HCT116 (cell line): ENCODE data around the gene STX16. TPM values are rescaled to one million over a fixed set of nuclear protein-coding genes. Genes with fewer than 3 reads are reported as not detected.

Experiments used
- ATAC-seq: fragments of 200-7000 bp; cut with Tn5 transposase; 2 replicates; pipeline ENCODE4 v1.9.1; 2020; ENCODE audit warnings: mild to moderate bottlenecking, moderate library complexity
- BruUV-seq: library from RNA; stranded (reverse); fragments of 400-500 nt; replicated peaks from 2 replicates; lab custom pipeline; 2021; lab: Mats Ljungman, UMichigan
- CTCF ChIA-PET: fragments of 300-600 bp; sonication (Branson Sonifier 250); formaldehyde crosslinking; loops from one replicate; lab custom pipeline; 2021; ENCODE audit warnings: antibody characterized with exemption; lab: Charles Lee
- POLR2A ChIA-PET: fragments of 300-600, 350-600 bp; sonication (Branson Sonifier 250); formaldehyde crosslinking; loops from one replicate; lab custom pipeline; 2021; ENCODE audit warnings: antibody characterized with exemption; lab: Charles Lee
- RAD21 ChIA-PET, 2 experiments: fragments of 300-600 bp; sonication (Branson Sonifier 250); formaldehyde crosslinking; loops; one replicate each; lab custom pipeline; 2023; ENCODE audit warnings: low total read pairs in 2 of 2; ENCODE audit not compliant: uncharacterized antibody in 2 of 2, unreplicated experiment in 2 of 2, low non-redundant PET in 1 of 2; lab: Charles Lee
- DNase-seq: peaks from one replicate; pipeline ENCODE4 v3.0.0-alpha.2; 2010; ENCODE audit warnings: low read depth, low spot score
- H2AFZ ChIP-seq: fragments of 200-600 bp; shearing (Covaris generic), sonication (generic); 2 replicates; pipeline ENCODE4 v1.6.1; 2017; ENCODE audit warnings: low read depth, mixed run types, mixed read lengths, antibody characterized with exemption, low read length; ENCODE audit not compliant: poor library complexity, severe bottlenecking
- H3K27ac ChIP-seq: 2 replicates; pipeline ENCODE4 v1.5.1; 2012; ENCODE audit warnings: low read depth, low read length
- H3K27me3 ChIP-seq: fragments of 200-600 bp; sonication (generic); 2 replicates; pipeline ENCODE4 v1.6.1; 2016; ENCODE audit warnings: mixed run types, low read length, mixed read lengths; ENCODE audit not compliant: insufficient read depth
- H3K36me3 ChIP-seq, 2 experiments: fragments of 200-500 bp in 1 of 2; fragments of 200-600 bp in 1 of 2; sonication (Bioruptor generic) in 1 of 2; sonication (generic) in 1 of 2; 2 replicates each; pipeline versions ENCODE4 v1.5.1 to v1.6.1; 2014 to 2016; ENCODE audit warnings: low read length in 2 of 2, inconsistent platforms in 1 of 2, mixed read lengths in 1 of 2, mixed run types in 1 of 2; ENCODE audit not compliant: insufficient read depth in 2 of 2, control insufficient read depth in 1 of 2
- H3K4me1 ChIP-seq, 2 experiments: fragments of 200-600 bp in 1 of 2; sonication (generic) in 1 of 2; 2 replicates each; pipeline versions ENCODE4 v1.5.1 to v1.6.1; 2012 to 2017; ENCODE audit warnings: low read length in 2 of 2, inconsistent platforms in 1 of 2, mild to moderate bottlenecking in 1 of 2, mixed read lengths in 1 of 2, mixed run types in 1 of 2, moderate library complexity in 1 of 2; ENCODE audit not compliant: insufficient read depth in 2 of 2, control insufficient read depth in 1 of 2
- H3K4me2 ChIP-seq: fragments of 200-600 bp; sonication (generic); 2 replicates; pipeline ENCODE4 v1.6.1; 2017; ENCODE audit warnings: mixed run types, low read length, mixed read lengths
- H3K4me3 ChIP-seq, 2 experiments: fragments of 200-600 bp in 1 of 2; sonication (generic) in 1 of 2; replicated peaks in 1 of 2; 2 replicates each; pipeline ENCODE4 v1.5.1; 2011 to 2016; ENCODE audit warnings: low read length in 2 of 2, control low read depth in 1 of 2, low read depth in 1 of 2, mild to moderate bottlenecking in 1 of 2, mixed read lengths in 1 of 2, mixed run types in 1 of 2
- H3K79me2 ChIP-seq: fragments of 200-600 bp; sonication (generic); 2 replicates; pipeline ENCODE4 v1.6.1; 2017; ENCODE audit warnings: mild to moderate bottlenecking, mixed run types, low read length, moderate library complexity, mixed read lengths; ENCODE audit not compliant: insufficient read depth
- H3K9ac ChIP-seq: fragments of 200-600 bp; sonication (generic); 2 replicates; pipeline ENCODE4 v1.6.1; 2016; ENCODE audit warnings: low read length, mixed read lengths
- H3K9me2 ChIP-seq: fragments of 200-600 bp; sonication (generic), shearing (Covaris generic); 2 replicates; pipeline ENCODE4 v1.6.1; 2017; ENCODE audit warnings: mixed run types, mild to moderate bottlenecking, moderate library complexity; ENCODE audit not compliant: insufficient read depth
- H3K9me3 ChIP-seq, 2 experiments: fragments of 200-500 bp in 1 of 2; fragments of 200-600 bp in 1 of 2; sonication (Bioruptor generic) in 1 of 2; sonication (generic) in 1 of 2; 2 replicates each; pipeline ENCODE4 v1.6.1; 2014 to 2017; ENCODE audit warnings: low read length in 2 of 2, mixed read lengths in 2 of 2, inconsistent platforms in 1 of 2, low read depth in 1 of 2, mild to moderate bottlenecking in 1 of 2, mixed run types in 1 of 2, moderate library complexity in 1 of 2; ENCODE audit not compliant: control insufficient read depth in 1 of 2, insufficient read depth in 1 of 2
- H4K20me1 ChIP-seq: fragments of 200-600 bp; sonication (generic), shearing (Covaris generic); 2 replicates; pipeline ENCODE4 v1.6.1; 2017; ENCODE audit warnings: mixed run types, mild to moderate bottlenecking, moderate library complexity; ENCODE audit not compliant: insufficient read depth
- EZH2 ChIP-seq: fragments of 200-600 bp; sonication (generic); IDR thresholded peaks from 2 replicates; pipeline ENCODE4 v1.6.1; 2017; ENCODE audit warnings: antibody characterized with exemption, mixed run types
- EZH2phosphoT487 ChIP-seq: fragments of 200-600 bp; IDR thresholded peaks from 2 replicates; pipeline ENCODE4 v1.6.1; 2018; ENCODE audit warnings: antibody characterized with exemption, borderline replicate concordance
- FOSL1 ChIP-seq: IDR thresholded peaks from 2 replicates; pipeline ENCODE4 v1.6.1; 2012; ENCODE audit warnings: low read depth
- JUND ChIP-seq: IDR thresholded peaks from 2 replicates; pipeline ENCODE4 v1.6.1; 2012
- REST ChIP-seq: IDR thresholded peaks from 2 replicates; pipeline ENCODE4 v1.6.1; 2012; ENCODE audit warnings: low read depth
- TCF7L2 ChIP-seq: IDR thresholded peaks from 2 replicates; pipeline ENCODE4 v1.7.0; 2011; ENCODE audit warnings: borderline replicate concordance, inconsistent platforms; ENCODE audit not compliant: insufficient read depth, insufficient read length; ENCODE audit errors: extremely low read depth
- YY1 ChIP-seq: IDR thresholded peaks from 2 replicates; pipeline ENCODE4 v1.6.1; 2011; ENCODE audit warnings: low read length, low read depth, moderate library complexity, mild to moderate bottlenecking; ENCODE audit not compliant: insufficient replicate concordance; ENCODE audit errors: extremely low read depth
- ZFX ChIP-seq: fragments of 450-650 bp; IDR thresholded peaks from 2 replicates; pipeline ENCODE4 v1.6.1; 2017
- intact Hi-C: fragments of 100-400 bp; cut with micrococcal nuclease; formaldehyde crosslinking; loops from 2 replicates; pipeline ENCODE4 v1.10.0; 2022
- total RNA-seq: library from RNA; stranded (reverse); gene quantifications from one replicate; pipeline ENCODE4 v1.2.1, GENCODE V29; 2021; ENCODE audit not compliant: unreplicated experiment

The STX16 gene
- total RNA-seq, 1 experiment from 2014 or later = 55.1 TPM

DNA sequence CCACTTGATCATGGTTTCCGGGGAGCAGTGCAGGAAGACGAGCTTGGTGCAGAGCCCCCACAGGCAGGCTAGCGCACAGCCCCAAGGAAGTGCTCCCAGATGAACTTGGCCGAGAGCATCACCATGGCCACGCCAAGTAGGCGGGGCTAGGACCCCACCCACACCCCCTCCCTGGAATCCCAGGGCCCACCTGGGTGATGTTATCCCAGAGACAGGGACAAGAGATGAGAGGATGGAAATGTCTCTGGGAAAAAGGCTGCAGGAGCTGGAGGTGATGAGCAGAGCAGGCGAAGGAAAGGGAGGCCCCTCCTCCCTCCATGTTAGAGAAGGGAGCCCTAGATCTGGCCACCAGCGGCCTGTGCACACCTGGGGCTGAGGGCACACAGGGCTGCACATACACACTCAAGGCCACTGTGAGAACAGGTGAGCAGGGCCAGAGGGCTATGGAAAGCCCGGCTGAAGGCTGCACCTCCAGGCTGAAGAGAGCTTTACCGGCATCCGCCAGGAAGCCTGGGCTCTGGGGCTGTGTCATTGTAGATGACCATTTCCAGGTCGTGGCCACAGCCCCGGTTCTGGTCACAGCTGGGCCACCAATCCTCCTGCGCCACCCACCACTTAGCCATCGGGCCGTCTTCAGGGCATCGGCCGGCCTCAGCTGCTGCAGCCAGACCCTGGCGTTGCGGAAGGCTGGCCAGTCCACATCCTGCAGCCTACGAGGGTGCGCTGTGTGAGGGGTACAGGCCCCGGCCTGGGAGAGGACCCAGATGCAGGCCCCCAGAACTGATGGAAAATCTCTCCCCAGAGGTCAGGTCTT lies 66.4 kb downstream of the STX16 start:
- intact Hi-C loops = no loop called here
- no peaks in the 10 kb centered on the region for H3K27me3 ChIP-seq
- H3K9me3 ChIP-seq = no peaks in the 10 kb centered on the region
- H3K27ac ChIP-seq = no peak overlapping the region
- no TSS peak for BruUV-seq
- no peak overlapping the region for H3K9ac ChIP-seq
- ATAC-seq (no peak), DNase-seq (no peak)
- ChIA-PET RAD21 (no interaction called here), CTCF (no interaction called here), POLR2A (no interaction called here)
- no peaks in the 10 kb centered on the region for H3K36me3 ChIP-seq
- H3K9me2 ChIP-seq = no peaks in the 10 kb centered on the region
- H3K4me1 ChIP-seq = no peaks in the 10 kb centered on the region
- no peaks in the 10 kb centered on the region for H4K20me1 ChIP-seq
- no peaks in the 10 kb centered on the region for H3K79me2 ChIP-seq
- H3K4me2 ChIP-seq = no peak overlapping the region
- no peak overlapping the region for H2AFZ ChIP-seq
- TF ChIP-seq JUND (no peak), REST (no peak), YY1 (no peak), EZH2 (no peak), FOSL1 (no peak), TCF7L2 (no peak), EZH2phosphoT487 (no peak), ZFX (no peak)
- no peak overlapping the region for H3K4me3 ChIP-seq
